Skeletal muscle satellite cell (primary cell): ENCODE results near the gene CCDC74B.
"Not testable (repeated sequence)": the region's sequence is repeated elsewhere in the genome, so short reads cannot be mapped to it uniquely, and the experiment has no call there.

Source experiments
- H3K27me3 ChIP-seq: 2 replicates; pipeline ENCODE4 v1.7.0; 2013; ENCODE audit warnings: low read length; ENCODE audit not compliant: control insufficient read depth, insufficient read depth
- H3K36me3 ChIP-seq: 2 replicates; pipeline ENCODE4 v1.7.0; 2013; ENCODE audit warnings: mild to moderate bottlenecking, control low read depth, low read length; ENCODE audit not compliant: insufficient read depth
- H3K4me1 ChIP-seq: 2 replicates; pipeline ENCODE4 v1.7.0; 2013; ENCODE audit warnings: low read length; ENCODE audit not compliant: control insufficient read depth, insufficient read depth
- H3K4me2 ChIP-seq: 2 replicates; pipeline ENCODE4 v1.7.0; 2013; ENCODE audit warnings: mild to moderate bottlenecking, low read length
- H3K4me3 ChIP-seq: 2 replicates; pipeline ENCODE4 v1.7.0; 2013; ENCODE audit warnings: low read length
- H3K9ac ChIP-seq: 2 replicates; pipeline ENCODE4 v1.7.0; 2013; ENCODE audit warnings: mild to moderate bottlenecking, low read depth, low read length, moderate library complexity
- H3K9me3 ChIP-seq: replicated peaks from 2 replicates; pipeline ENCODE4 v1.7.0; 2013; ENCODE audit warnings: mild to moderate bottlenecking, control low read depth, low read length

The CCDC74B gene

GRCh38 chr2:130183512-130184373, 38.8 kb upstream of the CCDC74B start:
- Histone ChIP-seq H3K4me2 (peak overlapping the region; percentile 97), H3K4me3 (peak overlapping the region; percentile 100), H3K36me3 (peaks cover 5% of the 10 kb centered on the region), H3K27me3 (no peaks in the 10 kb centered on the region), H3K4me1 (peaks cover 9% of the 10 kb centered on the region), H3K9me3 (no peaks in the 10 kb centered on the region), H3K9ac (peak overlapping the region; percentile 98)

DNA sequence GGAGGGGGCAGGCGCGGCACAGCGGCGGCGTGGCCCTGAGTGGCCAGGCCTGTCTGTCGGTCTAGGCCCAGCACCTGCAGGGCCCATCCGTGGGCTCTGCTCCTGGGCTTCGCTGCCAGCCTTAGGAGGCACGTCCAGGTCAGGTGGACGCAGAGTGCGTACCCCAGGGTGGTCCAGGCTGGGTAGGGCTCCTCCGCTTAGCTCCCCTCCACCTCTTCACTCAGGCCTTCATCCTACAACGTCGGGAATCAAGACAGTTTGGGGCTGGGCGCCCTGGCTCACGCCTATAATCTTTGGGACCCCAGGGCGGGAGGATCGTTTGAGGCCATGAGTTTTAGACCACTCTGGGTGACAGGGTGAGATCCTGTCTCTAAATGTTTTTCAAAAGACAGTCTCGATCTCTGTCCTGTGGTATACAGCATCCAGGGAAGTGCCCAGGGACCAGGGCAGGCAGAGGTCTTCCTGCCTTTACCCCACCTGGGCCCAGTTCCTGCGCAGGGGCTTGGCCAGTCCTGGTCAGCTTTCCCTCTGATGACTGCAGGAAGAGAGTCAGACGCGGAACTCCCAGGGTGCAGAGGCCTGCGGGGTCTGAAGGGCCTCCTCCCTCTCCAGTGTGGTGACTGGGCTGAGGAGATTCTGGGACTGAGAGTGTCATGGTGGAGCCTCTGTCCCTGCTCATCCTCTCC, 38.1 kb upstream of the CCDC74B start:
- not testable (repeated sequence) for H3K9me3 ChIP-seq, H3K4me1 ChIP-seq, H3K36me3 ChIP-seq, H3K27me3 ChIP-seq
- peak overlapping the region; percentile 97 for H3K4me2 ChIP-seq
- H3K9ac ChIP-seq, result peak overlapping the region; percentile 98
- H3K4me3 ChIP-seq, result peak overlapping the region; percentile 100

- H3K9ac ChIP-seq, result peak within 1 kb of the TSS; percentile 98
- H3K4me1 ChIP-seq, H3K9me3 ChIP-seq, H3K36me3 ChIP-seq, H3K27me3 ChIP-seq: not testable (repeated sequence)
- H3K4me2 ChIP-seq, result peak within 1 kb of the TSS; percentile 97
- H3K4me3 ChIP-seq, result peak within 1 kb of the TSS; percentile 100
Measured at GRCh38 chr2:130181880-130182682, 37.2 kb upstream of the CCDC74B start, which contains the start of gene MZT2B. MZT2B (plus strand) TSS chr2:130182262; CDS start chr2:130182283, 21 bp downstream.

- H3K4me1 ChIP-seq, result peaks cover 9% of the 10 kb centered on the region
- no peaks in the 10 kb centered on the region for H3K27me3 ChIP-seq
- H3K36me3 ChIP-seq, result peaks cover 5% of the 10 kb centered on the region
- H3K9me3 ChIP-seq, result no peaks in the 10 kb centered on the region
- H3K4me2 ChIP-seq, result peak within 1 kb of the TSS; percentile 90
- H3K4me3 ChIP-seq, result peak within 1 kb of the TSS; percentile 100
- H3K9ac ChIP-seq, result peak within 1 kb of the TSS; percentile 98
Measured at GRCh38 chr2:130181325-130181879, 36.5 kb upstream of the CCDC74B start, which contains the start of gene SMPD4. SMPD4 (minus strand) TSS chr2:130181602; CDS start chr2:130176592, 5,010 bp downstream.

DNA sequence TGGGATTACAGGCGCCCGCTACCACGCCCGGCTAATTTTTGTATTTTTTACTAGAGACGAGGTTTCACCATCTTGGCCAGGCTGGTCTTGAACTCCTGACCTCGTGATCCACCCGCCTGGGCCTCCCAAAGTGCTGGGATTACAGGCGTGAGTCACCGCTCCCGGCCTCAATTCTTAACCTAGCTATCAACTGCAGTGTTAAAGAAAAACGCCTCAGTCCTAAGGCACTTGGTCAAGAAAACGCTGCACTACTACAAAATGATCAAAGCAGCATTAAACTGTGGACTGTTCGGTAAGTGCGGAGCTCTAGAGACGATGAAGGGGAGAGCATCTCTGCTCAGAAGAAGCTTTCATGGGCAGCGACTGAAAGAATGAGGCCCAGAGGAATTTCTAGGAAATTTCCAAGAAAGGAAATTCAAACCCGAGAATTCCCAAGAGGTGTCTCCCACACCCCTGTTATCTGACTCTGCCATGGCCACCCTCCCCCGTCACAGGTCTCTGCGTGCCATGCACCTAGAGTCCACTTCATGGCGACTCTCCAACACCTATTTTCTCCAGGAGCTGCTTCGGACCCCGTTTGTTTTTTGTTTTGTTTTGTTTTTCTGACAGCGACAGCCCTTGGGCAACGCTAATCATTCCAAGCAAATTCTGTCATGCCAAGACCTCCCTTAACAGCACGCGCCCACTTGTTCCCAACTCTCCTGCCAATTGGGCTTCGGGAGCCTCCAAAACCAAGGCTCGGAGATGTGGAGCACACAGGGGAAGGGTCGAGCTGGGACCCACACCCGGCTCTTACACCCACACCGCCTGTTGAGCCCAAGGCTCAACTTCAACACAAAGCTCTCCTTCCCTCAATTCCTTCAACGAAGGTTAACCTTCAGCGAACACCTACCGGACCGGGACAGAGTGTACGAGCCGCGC, 35.8 kb upstream of the CCDC74B start:
- Histone ChIP-seq H3K4me2 (peak overlapping the region; percentile 90), H3K9ac (peak overlapping the region; percentile 98), H3K4me3 (peak overlapping the region; percentile 100)
- not testable (repeated sequence) for H3K36me3 ChIP-seq, H3K4me1 ChIP-seq, H3K27me3 ChIP-seq, H3K9me3 ChIP-seq

DNA sequence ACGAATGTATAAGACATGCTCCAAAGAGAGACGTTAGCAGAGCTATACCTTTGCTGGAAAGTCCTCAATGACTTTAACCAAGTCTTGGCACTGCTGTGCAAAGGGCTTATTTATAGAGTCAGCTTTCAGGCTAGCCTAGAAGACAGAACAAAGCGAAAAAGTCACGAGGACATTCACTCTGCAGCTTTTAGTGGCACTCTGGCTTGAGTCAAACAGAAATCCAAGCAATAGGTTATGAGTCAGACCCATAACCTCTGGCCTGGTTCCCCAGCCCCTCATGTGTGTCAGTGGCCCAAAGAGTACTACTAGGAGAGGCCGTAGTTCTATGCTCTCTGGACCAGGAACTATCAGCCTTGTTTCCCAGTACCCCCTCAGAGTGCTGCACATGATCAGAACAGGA, 30.0 kb upstream of the CCDC74B start:
- H3K9me3 ChIP-seq, H3K27me3 ChIP-seq, H3K4me1 ChIP-seq, H3K4me3 ChIP-seq, H3K9ac ChIP-seq, H3K4me2 ChIP-seq: not testable (repeated sequence)
- peaks cover 28% of the 10 kb centered on the region for H3K36me3 ChIP-seq

GRCh38 chr2:130169896-130170295, 25.0 kb upstream of the CCDC74B start:
- H3K27me3 ChIP-seq, result no peaks in the 10 kb centered on the region
- peaks cover 47% of the 10 kb centered on the region for H3K36me3 ChIP-seq
- H3K9me3 ChIP-seq, result no peaks in the 10 kb centered on the region
- H3K4me2 ChIP-seq, result no peak overlapping the region
- H3K9ac ChIP-seq, result no peak overlapping the region
- H3K4me1 ChIP-seq, result no peaks in the 10 kb centered on the region
- no peak overlapping the region for H3K4me3 ChIP-seq

DNA sequence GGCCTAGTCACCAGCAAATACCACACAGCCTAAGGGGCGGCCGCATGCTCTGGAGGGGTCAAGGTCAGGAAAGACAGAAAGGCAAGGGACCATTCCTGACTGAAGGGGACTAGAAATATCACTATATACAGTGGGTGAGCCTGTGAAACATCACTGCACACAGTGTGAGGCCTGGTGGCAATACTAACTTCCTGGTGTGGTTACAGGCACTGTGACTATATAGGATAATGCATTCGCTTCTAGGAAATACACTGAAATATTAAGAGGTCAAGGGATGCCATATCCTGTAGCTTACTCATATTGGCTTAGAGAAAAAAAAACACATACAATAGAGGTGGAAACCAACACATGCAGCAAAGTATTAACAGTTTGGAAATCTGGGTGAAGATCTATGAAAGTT, 24.3 kb upstream of the CCDC74B start:
- not testable (repeated sequence) for H3K9ac ChIP-seq

GRCh38 chr2:130166611-130167010, 21.7 kb upstream of the CCDC74B start:
- not testable (repeated sequence) for H3K9me3 ChIP-seq, H3K9ac ChIP-seq, H3K4me2 ChIP-seq, H3K4me3 ChIP-seq, H3K4me1 ChIP-seq, H3K27me3 ChIP-seq
- H3K36me3 ChIP-seq, result peaks cover 41% of the 10 kb centered on the region

More for the DNA sequence above, 24.3 kb upstream of the CCDC74B start:
- H3K9me3 ChIP-seq, H3K27me3 ChIP-seq, H3K4me3 ChIP-seq, H3K4me1 ChIP-seq, H3K4me2 ChIP-seq: not testable (repeated sequence)
- H3K36me3 ChIP-seq, result peaks cover 43% of the 10 kb centered on the region

DNA sequence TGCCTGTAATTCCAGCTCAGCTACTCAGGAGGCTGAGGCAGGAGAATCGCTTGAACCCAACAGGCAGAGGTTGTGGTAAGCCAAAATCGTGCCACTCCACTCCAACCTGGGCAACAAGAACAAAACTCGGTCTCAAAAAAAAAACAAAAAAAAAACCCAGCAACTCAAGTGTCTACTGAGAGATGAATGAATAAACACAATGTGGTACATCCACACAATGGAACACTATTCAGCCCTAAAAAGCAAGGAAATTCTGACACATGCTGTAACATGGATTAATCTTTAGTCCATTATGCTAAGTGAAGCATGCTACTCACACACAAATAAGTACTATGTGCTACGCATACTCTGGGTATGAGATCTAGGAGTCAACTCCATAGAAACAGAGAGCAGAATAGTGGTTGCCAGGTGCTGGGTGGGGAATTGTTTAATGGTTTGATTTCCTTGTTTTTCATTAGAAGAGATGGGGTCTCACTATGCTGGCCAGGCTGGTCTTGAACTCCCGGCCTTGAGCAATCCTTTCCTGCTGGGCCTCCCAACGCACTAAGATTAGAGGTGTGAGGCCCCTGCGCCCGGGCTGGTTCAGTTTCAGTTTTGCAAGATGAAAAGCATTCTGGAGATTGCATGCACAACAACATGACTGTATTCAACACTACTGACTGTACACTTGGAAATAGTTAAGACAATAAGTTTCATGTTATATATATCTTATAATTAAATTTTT, 20.5 kb upstream of the CCDC74B start:
- no peaks in the 10 kb centered on the region for H3K27me3 ChIP-seq
- H3K9me3 ChIP-seq, result no peaks in the 10 kb centered on the region
- peaks cover 37% of the 10 kb centered on the region for H3K36me3 ChIP-seq

More for the DNA sequence above, 20.5 kb upstream of the CCDC74B start:
- Histone ChIP-seq H3K9ac (no peak overlapping the region), H3K4me2 (no peak overlapping the region), H3K4me3 (no peak overlapping the region), H3K4me1 (no peaks in the 10 kb centered on the region)
